Measurements from ENCODE around the gene MAX.

GRCh38 chr14:65144170-65144569, 41.9 kb upstream of the MAX start:
- TF ChIP-seq CTCF (conservative IDR thresholded peaks at IDR 0.05; ENCODE audit: low read depth, low read length) = no peak
- no peak for TF ChIP-seq EZH2 (IDR thresholded peaks at IDR 0.05; ENCODE audit: low read length, unreplicated experiment)
